Measurements from ENCODE around the gene APBA1.
"Not testable (repeated sequence)": the region's sequence is repeated elsewhere in the genome, so short reads cannot be mapped to it uniquely, and the experiment has no call there.

Gene APBA1

DNA sequence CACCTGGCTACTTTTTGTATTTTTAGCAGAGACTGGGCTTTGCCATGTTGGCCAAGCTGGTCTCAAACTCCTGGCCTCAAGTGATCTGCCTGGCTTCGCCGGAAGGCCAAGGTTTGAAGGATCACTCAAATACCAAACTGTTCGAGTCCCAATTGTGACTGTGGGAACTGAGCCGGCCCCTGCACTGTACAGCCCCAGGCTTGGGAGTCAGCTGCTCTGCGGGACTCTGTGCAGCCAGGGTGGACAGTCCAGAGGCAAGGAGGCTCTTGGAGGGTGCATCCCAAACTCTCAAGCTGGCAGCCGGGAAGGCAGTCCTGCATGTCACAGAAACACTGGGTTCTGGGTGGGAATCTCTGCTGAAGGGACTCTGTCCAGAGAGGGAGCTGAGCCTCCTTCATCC is 238.2 kb downstream of the APBA1 start:
- no peak for DNase-seq

DNA sequence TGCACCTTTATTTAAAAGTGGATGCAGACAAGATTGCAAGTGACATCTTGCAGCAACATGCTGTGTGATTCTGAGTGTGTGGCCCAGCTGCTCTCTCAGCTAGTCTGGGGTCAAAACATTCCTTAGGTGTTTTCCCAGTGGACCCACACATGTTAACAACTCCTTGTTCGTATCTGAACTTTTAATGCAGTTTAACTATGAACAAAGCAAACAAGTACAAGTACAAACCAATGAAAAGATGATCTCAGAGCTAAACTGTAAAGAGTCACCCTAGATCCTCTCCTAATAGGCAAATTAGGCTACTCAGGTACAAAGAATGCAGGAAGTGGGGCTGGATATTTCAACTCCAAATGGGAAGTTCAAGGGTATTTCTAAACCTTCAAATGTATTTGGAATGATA is 238.8 kb downstream of the APBA1 start:
- DNase-seq: no peak

- DNase-seq: no peak
These were observed 239.5 kb downstream of the APBA1 start for GRCh38 chr9:69432623-69433022.

- DNase-seq: no peak
These were observed 240.4 kb downstream of the APBA1 start for GRCh38 chr9:69431777-69432176.

DNA sequence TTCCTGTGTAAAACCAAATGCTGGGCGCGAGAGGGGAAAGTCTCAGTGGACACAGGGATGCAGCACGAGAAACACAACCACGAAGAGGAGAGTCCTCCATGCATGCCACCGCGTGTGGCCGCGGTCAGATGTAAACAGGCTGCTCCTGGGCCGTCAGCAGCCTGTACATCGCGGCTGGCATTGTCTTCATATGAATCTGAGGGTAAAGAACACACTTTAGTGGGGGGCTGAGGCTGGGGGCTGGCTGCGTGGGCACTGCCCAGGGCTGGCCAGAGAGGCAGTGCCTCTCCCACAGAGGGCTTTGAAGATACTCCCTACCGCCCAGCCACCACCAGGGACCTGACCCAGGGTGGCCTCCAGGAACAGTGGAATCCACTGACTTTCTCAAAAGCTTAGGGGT is 241.0 kb downstream of the APBA1 start:
- no peak for DNase-seq

DNA sequence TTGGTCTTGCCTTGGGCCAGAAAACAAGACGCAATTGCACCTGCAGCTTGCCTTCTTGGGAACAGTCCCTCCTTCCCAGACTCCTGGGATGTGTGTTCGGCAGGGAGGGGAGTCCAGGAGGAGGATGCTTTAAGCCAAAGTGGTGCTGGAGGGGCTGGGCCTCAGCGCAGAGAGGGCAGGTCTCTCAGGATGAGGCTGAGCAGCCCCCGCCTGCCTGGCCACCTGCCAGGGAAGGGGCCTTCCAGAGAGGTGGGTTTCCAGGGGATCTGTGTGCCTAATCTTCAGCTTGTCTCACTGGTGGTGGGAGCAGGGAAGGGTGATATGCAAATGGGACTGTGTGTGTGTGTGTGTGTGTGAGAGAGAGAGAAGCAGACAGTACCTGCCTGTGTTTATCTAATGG is 242.0 kb downstream of the APBA1 start:
- DNase-seq: no peak

GRCh38 chr9:69429281-69429680 is 242.9 kb downstream of the APBA1 start:
- no peak for DNase-seq

- no peak for DNase-seq
These were observed 244.0 kb downstream of the APBA1 start for GRCh38 chr9:69428017-69428785.

DNA sequence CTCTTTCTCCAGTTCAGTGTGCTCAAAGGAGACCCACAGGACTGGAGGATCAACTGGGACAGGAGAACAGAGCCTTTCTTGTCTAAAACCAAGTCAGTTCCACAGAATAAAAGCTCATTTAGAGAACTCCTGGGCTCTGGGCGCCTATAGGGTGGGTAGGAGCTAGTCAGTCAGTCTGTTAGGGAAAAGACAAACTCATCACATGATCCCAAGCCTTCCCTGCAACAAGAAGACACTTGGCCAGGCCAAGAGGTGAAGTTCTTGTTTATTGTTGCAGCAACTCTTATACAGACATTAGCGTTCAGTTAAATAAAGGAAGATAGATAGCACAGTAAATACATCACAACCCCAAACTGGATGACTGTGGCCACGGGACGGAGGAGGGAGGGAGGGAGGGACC is 244.9 kb downstream of the APBA1 start:
- no peak for DNase-seq

DNA sequence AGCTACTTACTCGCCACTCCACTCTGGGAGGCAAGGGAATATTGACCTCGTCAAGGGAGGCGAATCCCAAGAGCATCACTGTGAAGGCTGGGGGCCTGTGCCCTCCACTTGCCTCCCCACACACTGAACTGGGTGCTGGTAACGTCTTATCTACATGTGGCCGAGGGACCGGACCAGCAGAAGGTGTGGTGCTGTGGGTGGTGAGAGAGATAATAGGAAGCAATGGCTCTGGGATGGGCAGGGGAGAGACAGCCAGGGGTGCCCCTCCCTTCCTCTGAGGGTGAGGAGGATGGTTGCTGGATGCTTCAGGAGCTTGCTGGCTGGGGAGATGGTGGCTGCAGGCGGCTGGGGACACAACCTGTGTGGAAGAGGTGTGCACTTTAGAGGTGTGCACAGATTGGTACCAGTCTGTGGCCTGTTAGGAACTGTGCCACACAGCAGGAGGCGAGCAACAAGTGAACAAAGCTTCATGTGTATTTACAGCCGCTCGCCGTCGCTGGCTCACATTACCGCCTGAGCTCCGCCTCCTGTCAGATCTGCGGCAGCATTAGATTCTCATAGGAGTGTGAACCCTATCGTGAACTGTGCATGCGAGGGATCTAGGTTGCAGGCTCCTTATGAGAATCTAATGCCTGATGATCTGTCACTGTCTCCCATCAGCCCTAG is 246.9 kb downstream of the APBA1 start:
- no peak for DNase-seq

DNA sequence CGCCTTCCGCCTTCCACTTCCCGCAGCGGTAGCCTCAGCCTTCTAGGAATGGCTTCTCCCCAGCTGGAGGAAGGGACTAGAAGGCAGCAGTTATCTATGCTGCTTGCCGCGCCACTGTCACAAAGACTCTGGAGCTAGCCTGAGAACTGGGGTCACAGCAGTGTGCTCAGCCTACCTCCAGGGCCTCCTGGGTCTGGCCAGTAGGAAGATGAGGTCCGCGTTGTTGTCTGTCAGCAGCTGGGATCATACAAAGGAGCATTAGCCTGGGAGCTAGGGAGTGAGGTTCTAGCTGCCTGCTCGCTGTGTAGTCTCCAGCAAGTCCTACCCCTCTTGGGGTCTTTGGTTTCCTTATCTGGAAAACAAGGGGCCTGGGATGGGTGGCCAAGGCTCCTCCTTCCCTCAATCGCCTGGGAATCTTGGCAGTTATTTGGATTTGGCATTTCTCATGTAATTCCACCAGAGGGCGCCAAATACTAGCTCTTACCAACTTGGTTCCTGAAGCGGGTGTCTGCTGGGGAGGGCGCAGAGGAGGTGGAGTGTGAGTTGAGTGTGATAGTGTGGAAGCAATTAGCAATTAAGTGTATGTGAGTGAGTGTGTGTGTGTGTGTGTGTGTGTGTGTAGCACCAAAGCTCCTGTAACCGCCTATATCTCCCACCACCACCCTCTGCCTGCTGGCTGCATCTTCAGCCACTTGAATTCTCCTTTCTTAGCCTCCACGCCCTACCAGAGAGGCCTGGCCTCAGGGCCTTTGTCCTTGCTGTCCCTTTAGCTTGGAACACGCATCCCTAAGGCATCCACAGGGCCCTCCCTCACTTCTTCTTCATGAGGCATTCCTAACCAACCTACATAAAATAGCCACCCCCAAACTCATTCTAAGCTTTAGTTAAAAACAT is 250.0 kb downstream of the APBA1 start:
- peak; percentile 63 for DNase-seq

- DNase-seq: no peak
These were observed 251.4 kb downstream of the APBA1 start for GRCh38 chr9:69420611-69421270.

DNA sequence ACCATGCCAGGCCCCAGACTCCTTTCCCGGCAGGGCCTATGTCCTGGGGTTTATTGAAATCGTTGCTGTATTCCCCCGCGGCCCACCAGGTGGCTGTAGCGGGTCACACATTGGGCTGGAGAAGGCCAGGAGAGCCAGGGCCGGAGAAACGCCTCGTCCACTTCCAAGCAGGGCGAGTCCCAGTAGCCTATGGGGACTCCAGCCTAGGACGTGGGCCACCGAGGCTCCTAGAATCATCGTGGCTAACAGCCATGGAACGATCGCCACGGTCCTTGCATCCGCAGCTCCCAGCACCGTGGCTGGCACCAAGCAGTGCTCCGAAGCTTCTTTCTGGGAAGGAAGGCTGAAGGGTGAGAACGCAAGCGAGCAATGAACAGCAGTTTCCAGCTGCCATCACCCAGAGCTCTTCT is 259.4 kb downstream of the APBA1 start:
- no peak for DNase-seq

DNA sequence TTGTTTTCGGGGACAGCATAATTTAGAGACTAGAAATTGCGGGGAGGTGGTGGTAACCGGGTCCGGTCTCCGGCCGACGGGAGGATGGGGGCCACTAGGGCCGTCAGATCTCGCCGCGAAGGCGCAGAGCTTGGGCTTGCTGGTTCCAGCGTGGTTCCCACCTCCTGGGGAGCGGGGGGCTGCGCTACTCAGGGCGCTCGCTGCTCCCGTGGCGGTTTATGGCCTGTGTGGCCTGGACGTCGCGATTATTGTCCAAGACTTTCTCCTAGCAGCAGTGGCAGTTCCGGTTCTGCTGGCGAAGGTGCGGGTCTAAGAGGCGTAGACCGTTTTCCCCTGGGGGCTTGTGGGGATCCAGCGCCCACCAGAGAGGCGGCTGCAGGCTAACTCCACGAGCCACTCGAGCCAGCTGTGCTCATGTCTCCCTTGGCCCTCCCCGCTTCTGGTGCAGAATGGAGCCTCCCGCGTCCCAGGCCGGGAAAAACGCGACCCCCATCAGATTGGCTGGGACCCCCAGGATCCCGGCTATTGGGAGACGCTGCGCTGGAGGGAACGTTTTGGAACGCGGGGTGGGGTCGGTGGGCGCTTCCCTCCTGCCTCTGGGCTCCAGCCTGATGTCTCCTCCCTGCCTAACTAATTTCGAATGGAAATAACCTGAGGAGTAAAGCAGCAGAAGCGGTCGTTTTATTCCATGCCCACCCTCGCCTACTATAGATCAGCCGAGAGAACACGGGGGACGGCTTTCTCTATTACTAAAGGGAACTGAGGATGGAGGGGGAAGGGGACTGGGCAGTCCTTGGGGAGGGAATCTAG is 260.0 kb downstream of the APBA1 start:
- no peak for DNase-seq

DNA sequence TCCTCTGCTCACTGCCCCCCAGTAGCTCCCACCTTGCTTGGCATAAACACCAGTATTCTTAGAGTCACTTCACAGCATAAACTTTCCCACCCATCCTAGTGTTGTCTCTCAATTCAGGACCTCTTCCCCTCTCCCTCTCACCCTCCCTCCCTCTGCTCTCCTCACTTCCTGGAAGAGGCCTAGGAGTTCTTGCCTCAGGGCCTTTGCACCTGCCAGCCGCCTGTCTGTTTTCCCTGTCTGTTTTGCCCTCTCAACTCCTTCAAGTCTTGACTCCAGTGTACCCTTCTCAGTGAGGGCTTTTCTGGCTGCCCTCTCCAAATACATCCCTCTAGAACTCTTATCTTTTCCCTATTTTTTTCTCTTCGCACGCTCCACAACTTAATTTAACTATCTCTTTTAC is 260.9 kb downstream of the APBA1 start:
- no peak for DNase-seq

- DNase-seq: not testable (repeated sequence)
These were observed 262.2 kb downstream of the APBA1 start for GRCh38 chr9:69409936-69410335.

DNA sequence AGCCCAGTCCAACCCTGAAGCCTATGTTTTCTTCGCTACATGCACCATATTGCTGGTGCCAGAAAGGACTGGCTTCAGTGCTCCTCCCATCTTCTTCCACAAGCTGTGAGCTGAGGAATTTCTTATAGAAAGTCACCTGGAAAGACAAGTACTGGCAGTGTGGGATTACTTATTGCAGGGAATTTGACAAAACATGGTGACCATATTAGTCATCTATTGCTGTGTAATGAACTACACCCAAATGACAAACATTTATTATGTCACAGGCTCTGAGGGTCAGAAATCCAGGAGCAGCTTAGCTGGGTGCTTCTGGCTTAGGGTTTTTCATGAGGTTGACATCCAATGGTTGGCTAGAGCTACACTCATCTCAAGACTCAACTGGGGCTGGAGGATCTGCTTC is 271.7 kb downstream of the APBA1 start:
- DNase-seq: no peak

GRCh38 chr9:69397384-69398214 is 274.6 kb downstream of the APBA1 start:
- DNase-seq: no peak

- no peak for DNase-seq
These were observed 275.4 kb downstream of the APBA1 start for GRCh38 chr9:69396759-69397158.

GRCh38 chr9:69395718-69396117 is 276.5 kb downstream of the APBA1 start:
- no peak for DNase-seq

DNA sequence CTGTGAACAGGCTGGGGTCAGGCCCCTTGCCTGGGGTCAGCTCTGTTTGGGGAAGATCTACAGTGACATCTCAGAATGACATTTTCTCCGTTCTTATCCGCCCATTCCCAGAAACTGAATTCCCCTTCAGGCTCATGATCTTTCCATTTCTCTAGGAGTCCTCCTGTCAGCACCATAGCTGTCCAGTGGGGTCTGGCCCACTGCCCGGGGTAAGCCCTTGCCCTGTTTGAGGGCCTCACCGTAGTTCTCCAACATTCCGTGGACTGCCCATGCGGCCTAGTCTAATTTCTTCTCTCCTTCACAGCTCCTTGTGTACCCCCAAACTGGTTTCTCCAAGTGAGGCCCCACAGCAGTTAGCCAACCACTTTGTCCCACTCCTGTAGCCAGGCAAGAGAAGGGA is 278.7 kb downstream of the APBA1 start:
- DNase-seq: no peak
